Stimulated activated CD8-positive, alpha-beta memory T cell treated with anti-CD3 and anti-CD28 coated beads, Interleukin-7, amount 100 ng/mL, for 1 hour (primary cell): ENCODE measurements around the gene C4BPA.

Experiments
- DNase-seq, 2 donors: peaks; one replicate each; pipeline ENCODE4 v3.0.0-alpha.2; 2020; ENCODE audit warnings: low read depth in 2 of 2

Gene C4BPA

GRCh38 chr1:207077012-207077411 lies 27.0 kb upstream of the C4BPA start:
- DNase-seq = no peak

GRCh38 chr1:207077470-207078377 lies 26.3 kb upstream of the C4BPA start:
- DNase-seq = peak; percentile 28 to 31

DNA sequence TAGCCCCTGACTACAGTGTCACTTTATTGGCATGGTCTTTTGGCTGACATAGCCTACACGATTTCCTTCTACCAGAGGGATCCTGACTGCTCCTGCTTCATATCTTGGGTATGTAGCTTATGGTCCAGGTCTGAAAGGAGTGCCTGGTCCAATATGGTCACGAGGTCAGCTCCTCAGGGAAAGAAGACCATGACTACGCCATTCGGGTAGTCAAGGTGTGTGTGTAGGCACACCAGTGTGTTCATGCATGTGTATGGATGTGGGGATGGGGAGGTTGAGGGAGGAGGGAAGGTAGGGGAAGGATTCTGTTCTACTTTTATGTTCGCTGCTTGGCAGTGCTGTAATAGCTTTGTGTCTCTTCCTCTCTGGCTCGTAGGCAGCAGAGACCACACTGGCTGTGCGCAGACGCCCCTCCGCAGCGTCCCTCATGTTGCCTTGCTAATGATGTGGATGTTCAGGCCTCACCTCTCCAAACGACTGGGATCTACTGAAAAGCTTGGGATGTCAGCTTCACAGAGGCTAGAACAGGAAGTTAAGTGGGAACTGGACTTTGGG lies 25.4 kb upstream of the C4BPA start:
- DNase-seq = no peak

DNA sequence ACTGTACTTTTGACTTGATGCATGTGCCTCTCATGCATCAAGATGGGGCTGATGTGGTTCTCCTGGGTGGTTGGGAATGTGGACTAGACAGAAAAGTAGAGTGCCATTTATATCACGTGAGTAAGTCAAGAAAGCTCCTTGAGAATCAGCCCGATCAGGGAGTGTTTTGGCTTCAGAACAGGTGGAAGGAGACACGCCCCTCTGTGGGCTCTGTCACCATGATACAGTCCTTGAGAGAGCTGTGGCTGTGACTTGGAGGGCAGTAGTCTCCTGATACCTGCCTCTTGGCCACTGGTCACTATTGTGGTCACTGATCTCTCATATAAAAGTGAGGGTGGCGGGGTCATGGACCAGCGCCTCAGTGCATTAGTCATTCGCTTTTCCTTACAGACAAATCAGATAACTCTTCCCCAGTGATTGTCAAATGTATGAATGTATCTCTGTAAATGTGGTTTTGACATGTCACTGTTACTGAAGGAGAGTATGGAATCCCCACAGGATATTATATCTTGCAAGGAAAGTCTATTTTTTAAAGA lies 24.3 kb upstream of the C4BPA start:
- no peak for DNase-seq

- no peak for DNase-seq
These were observed 22.9 kb upstream of the C4BPA start for GRCh38 chr1:207081088-207081487.

DNA sequence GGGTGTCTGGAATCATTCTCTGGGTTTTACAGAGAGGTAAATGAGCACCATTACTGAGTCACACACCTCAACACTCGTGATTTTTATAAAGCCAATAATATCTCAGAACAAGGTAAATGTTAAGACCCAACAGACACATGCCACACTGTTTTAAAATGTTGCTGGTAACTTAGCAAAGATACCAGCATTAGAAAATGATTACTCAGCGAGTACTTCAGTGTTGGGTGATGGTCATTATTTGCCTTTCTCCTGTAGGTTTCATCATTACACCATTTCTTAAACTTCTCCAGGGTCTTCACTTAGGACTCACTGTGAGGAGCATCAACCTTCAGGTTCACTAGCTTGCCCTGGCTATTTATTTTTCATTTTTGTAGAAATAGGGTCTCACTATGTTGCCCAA lies 22.2 kb upstream of the C4BPA start:
- DNase-seq = no peak

DNA sequence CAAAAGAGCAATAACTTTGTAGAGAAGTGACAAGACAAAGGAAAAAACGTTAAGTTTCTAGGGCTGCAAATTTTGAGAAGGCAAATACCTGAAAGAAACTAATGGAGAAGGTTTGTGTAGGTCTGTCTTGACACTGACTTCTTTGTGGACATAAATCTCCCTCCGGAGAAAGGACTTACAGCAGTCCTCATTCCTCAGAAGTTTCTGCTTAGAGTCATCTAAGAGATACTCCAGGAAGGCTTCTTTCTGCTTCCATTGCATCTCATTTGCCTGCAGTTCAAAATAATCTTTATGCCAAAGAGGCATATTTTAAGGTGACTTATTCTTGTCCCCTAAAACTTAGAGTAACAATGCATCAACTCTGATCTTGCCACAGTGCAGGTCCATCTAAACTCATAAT lies 19.8 kb upstream of the C4BPA start:
- no peak for DNase-seq

- DNase-seq = peak in 1 of 2 donors; percentile 13
These were observed 19.3 kb upstream of the C4BPA start for GRCh38 chr1:207084701-207085180.

DNA sequence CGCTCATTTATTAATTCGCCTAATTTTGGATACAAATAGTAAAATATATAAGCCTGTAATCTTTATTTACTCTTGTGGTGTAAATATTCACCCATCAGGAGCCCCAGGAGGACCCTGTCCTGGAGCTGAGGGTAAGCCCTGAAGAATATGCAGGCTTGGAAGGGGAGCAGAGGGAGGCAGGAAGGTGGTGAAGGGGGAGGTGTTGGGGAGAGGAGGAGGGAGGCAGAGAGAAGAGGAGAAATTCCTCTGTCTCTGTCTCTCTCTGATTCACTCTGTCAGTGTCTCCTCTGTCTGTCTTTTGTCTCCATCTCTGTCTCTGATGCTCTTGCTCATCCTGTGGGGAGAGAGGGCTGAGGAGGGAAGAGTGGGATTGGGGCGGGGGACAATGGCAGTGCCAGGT lies 18.1 kb upstream of the C4BPA start:
- no peak for DNase-seq

GRCh38 chr1:207088161-207088560 lies 15.9 kb upstream of the C4BPA start:
- DNase-seq = no peak

GRCh38 chr1:207088701-207089626 lies 15.1 kb upstream of the C4BPA start, which contains the start of gene C4BPB:
TSS of gene C4BPB (plus strand) at chr1:207088860. CDS start at chr1:207089532, 672 bp downstream.
- no peak for DNase-seq

GRCh38 chr1:207089627-207090355 lies 14.2 kb upstream of the C4BPA start:
- no peak for DNase-seq

GRCh38 chr1:207091200-207091908 lies 12.7 kb upstream of the C4BPA start:
- DNase-seq = no peak

DNA sequence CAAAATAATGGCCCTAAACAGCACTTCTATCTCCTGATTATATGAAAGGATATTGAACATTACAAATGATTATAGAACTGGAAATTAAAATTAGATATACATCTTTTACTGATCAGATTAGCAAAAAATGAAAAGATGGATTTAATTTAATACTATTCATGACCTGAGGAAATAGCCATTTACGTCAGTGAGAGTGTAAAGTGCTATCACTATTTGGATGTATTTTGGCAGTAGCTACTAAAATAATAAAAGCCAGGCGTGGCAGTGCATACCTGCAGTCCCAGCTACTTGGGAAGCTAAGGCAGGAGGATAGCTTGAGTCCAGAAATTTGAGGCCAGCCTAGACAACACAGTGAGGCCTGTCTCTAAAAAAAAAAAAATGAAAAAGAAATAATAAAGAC lies 10.1 kb upstream of the C4BPA start:
- no peak for DNase-seq

DNA sequence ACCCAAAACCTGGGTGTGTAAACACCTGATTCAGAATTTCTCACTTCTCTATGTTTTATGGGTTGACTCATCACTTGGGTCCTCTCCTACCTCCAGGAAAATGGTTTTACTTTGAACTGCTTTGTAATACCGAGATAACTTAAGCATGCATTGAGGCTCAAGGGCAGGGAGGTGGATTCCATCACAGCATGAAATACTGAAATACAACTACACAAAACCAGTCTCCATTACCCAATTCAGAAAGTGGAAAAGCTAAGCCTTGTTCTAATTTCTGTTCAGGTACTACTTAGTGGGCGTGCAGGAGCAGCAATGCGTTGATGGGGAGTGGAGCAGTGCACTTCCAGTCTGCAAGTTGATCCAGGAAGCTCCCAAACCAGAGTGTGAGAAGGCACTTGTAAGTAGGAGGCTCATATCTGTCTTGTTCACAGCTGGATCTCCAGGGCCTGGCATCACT lies 6.1 kb upstream of the C4BPA start:
- DNase-seq = no peak

DNA sequence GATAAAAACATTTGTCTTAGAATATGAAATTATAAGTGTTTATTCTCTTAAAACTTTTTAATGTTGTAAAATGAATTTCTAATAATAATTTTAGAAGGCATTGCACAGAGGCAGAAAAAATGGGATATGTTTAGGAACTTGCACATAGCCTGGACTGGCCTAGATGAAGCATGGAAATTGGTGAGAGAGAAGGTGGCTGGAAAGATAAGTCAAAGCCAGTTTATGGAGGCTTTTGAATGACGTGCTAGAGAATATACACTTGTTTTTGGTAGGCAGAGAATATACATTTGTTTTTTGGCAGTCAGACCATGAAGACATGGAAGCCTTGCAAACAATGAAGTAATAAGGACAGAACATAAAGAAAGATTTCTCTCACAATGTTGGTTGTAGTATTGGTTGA lies 2.3 kb upstream of the C4BPA start:
- no peak for DNase-seq

- DNase-seq = no peak
These were observed 1.9 kb upstream of the C4BPA start for GRCh38 chr1:207102146-207102545.

- DNase-seq = no peak
These were observed 1.4 kb upstream of the C4BPA start for GRCh38 chr1:207102659-207103058.

DNA sequence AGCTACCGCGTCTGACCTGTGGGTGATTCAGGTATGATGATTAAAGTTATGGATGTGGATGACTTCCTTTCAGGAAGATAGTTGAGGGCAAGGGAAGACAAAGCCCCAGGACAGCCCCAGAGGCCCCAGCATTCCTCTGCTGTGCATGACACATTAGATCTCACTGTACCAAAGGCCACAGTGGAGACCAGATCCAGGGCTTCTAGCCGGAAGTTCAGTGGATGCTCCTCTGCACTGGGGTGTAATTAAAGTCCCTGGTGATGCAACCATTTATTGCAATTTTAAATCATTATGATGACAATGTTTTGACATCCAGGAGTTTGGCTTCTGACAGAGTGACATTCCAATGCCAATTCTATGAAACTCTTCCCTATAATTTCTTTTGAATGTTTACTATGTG lies 5.0 kb downstream of the C4BPA start:
- DNase-seq = no peak

GRCh38 chr1:207112616-207113296 lies 8.7 kb downstream of the C4BPA start:
- no peak for DNase-seq
